ENCODE measurements around the gene C3orf33. TPM values are rescaled to one million over a fixed set of nuclear protein-coding genes. Genes with fewer than 3 reads are reported as not detected.
A peak's percentile ranks its signal among the peaks of the same experiment; 100 is the strongest.

The C3orf33 gene
- total and polyA plus RNA-seq, 9 of the 15 experiments (the other 6 are each of a cell fraction or from before 2014, with no cell fraction given): 4.1 to 10.2 (median 6.0) TPM

GRCh38 chr3:155744626-155745324 is 61.3 kb downstream of the C3orf33 start, which contains the start of gene PLCH1:
Gene PLCH1, minus strand, starts transcription at chr3:155745071. Its CDS starts 40,847 bp downstream, at chr3:155704224.
- ATAC-seq: peak; percentile 91
- Histone ChIP-seq H4K20me1 (replicated peaks; ENCODE audit: control insufficient read depth, insufficient read depth, low read length) (no peaks in the 10 kb centered on the region), H3K4me2 (ENCODE audit: insufficient read depth, low read length) (peak within 1 kb of the TSS; percentile 87), H3K9me3 (replicated peaks; ENCODE audit: control insufficient read depth, insufficient read depth, low read depth, low read length) (no peaks in the 10 kb centered on the region), H3K4me1 (replicated peaks in 1 of 2; ENCODE audit: control insufficient read depth in 2 of 2, insufficient read depth in 2 of 2, low read length in 2 of 2) (peaks cover 7 to 17% of the 10 kb centered on the region in 2 experiments; a peak in 4 of 5 replicates), H3K36me3 (ENCODE audit: control insufficient read depth, insufficient read depth, low read length) (no peaks in the 10 kb centered on the region), H3K27ac (ENCODE audit: extremely low read depth, low read depth, low read length) (no peak within 1 kb of the TSS; the same call in 2 of the 3 replicates), H3K9ac (ENCODE audit: insufficient read depth in 1 of 2, low read depth in 2 of 2, low read length in 2 of 2) (peak within 1 kb of the TSS; percentile 48 to 97), H3K27me3 (ENCODE audit: control insufficient read depth in 2 of 2, insufficient read depth in 2 of 2, low read length in 2 of 2) (no peaks in the 10 kb centered on the region; a peak in 1 of 5 replicates), H3K79me2 (ENCODE audit: control insufficient read depth, insufficient read depth, low read length) (no peaks in the 10 kb centered on the region), H3K4me3 (peak within 1 kb of the TSS; percentile 46), H3K9me1 (ENCODE audit: control insufficient read depth, insufficient read depth, low read length) (no peaks in the 10 kb centered on the region), H2AFZ (ENCODE audit: low read depth, low read length) (peak within 1 kb of the TSS; percentile 84)
- in situ Hi-C loops (cut with MboI) (no loop called here), intact Hi-C loops (cut with micrococcal nuclease) (no loop called here)
- ChIA-PET POLR2A (interaction anchor here (0.6 to 1.6 kb wide), 4 partner anchors 9 to 710 kb away, joined by 3 read pairs; no protein-coding TSS in a partner anchor), CTCF (ENCODE audit: low intra/inter-chr PET ratio) (no interaction called here)
- WGBS (ENCODE audit: insufficient coverage, low coverage, missing lambda C conversion rate): under 1% methylated on average over 31 of the region's 33 CpGs
- DNase-seq (ENCODE audit: extremely low read depth in 1 of 4, low spot score in 3 of 4): peak; percentile 64 to 81 (median 76)
- FAIRE-seq: no peak
- BruUV-seq (replicated peaks): TSS peak; percentile 50
- no peak for TF ChIP-seq FOXP4 (CRISPR knock-in tag; IDR thresholded peaks at IDR 0.05; ENCODE audit: borderline replicate concordance)
- TF ChIP-seq NKRF (IDR thresholded peaks at IDR 0.05; ENCODE audit: borderline replicate concordance): peak; percentile 36; the same call in 1 of the 2 replicates
- no peak for TF ChIP-seq ZNF395 (CRISPR knock-in tag; IDR thresholded peaks at IDR 0.05)
- TF ChIP-seq E2F4 (CRISPR knock-in tag; IDR thresholded peaks at IDR 0.05; ENCODE audit: low read depth): no peak
- TF ChIP-seq HDAC3 (IDR thresholded peaks at IDR 0.05; ENCODE audit: borderline replicate concordance, partially characterized antibody): no peak
- no peak for TF ChIP-seq GTF3C2 (IDR thresholded peaks at IDR 0.05; ENCODE audit: borderline replicate concordance, extremely low read depth, insufficient read length)
- TF ChIP-seq SAFB (IDR thresholded peaks at IDR 0.05; ENCODE audit: borderline replicate concordance, low read depth, low read length): no peak
- no peak for TF ChIP-seq ADNP (tag; IDR thresholded peaks at IDR 0.05)
